Fibroblast of skin of left quadriceps (primary cell): ENCODE data around the gene TIMM13.

Experiments
- DNase-seq, 2 experiments: peaks; one replicate each; pipeline ENCODE4 v3.0.0-alpha.2; 2013; ENCODE audit warnings: low read depth in 2 of 2

TIMM13 gene

DNA sequence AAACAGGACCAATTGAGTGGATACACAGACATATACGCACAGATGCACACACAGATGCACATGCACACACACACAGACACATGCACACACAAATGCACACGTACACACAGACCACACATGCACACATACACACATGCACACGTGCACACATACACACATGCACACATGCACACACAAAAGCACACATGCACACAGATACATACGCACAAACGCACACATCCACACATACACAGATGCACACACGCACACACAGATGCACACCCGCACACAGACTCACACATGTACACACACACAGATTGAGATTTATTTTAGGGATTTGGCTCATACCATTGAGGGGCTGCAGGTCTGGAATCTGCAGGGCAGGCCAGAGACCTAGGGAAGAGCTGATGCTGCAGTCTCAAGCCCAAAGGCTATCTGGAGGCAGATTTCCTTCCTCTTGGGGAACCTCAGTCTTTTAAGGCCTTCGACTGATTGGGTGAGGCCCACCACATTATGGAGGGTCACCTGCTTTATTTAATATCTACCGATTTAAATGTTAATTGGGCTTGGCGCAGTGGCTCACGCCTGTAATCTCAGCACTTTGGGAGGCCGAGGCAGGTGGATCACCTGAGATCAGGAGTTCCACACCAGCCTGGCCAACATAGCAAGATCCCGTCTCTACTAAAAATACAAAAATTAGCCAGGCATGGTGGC lies 44.7 kb downstream of the TIMM13 start:
- DNase-seq, result no peak

- no peak for DNase-seq
Measured at GRCh38 chr19:2381148-2381820, 46.1 kb downstream of the TIMM13 start.

DNA sequence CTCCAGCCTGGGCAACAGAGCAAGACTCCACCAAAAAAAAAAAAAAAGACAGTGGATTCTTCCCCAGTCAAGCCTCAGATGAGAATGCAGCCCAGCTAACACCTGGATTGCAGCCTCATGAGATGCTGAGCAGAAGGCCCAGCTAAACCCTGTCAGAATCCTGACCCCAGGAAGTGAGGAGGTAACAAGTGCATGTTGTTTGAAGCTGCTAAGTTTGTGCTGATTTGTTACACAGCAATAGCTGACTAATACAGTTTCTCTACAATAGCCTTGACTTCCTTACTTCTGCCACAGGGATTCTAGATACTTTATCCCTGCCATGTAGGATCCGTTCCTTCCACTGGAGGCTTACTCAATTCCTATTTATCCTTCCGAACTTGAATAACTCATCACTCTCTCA lies 46.8 kb downstream of the TIMM13 start:
- DNase-seq, result no peak

DNA sequence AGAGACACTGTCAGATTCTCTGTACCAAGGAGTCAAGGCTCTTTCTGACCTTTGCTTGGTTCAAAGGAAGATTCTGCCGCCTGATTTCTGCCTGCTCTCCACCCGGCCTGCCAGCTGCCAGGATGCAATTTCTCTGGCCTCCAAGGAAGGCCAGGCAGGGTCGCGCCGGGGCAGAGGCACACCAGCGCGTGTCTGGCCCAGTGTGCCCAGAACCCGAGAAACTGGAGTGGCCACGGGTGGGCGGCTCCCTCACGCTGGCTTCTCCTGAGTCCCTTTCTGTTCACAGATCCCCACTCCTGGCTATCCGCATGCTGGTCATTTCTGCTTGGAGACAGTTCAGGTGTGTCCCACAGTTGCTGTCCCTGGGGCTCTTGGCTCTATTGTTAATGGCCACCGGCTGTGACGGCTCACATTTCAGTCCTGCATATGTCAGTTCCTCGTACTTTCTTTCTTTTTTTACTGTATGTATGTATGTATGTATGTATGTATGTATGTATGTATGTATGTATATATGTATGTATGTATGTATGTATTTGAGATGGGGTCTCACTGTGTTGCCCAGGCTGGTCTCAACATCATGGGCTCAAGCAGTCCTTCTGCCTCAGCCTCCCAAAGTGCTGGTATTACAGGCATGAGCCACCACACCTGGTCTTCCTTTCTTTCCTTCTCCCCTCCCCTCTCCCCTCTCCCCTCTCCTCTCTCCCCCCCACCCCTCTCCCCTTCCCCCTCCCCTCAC lies 50.4 kb downstream of the TIMM13 start:
- no peak for DNase-seq
